Measurements from ENCODE around the gene CIT. TPM values are rescaled to one million over a fixed set of nuclear protein-coding genes. Genes with fewer than 3 reads are reported as not detected.

CIT gene
- total and polyA plus RNA-seq, 9 of the 15 experiments (the other 6 are each of a cell fraction or from before 2014, with no cell fraction given), result 1.1 to 46.7 (median 21.3) TPM

DNA sequence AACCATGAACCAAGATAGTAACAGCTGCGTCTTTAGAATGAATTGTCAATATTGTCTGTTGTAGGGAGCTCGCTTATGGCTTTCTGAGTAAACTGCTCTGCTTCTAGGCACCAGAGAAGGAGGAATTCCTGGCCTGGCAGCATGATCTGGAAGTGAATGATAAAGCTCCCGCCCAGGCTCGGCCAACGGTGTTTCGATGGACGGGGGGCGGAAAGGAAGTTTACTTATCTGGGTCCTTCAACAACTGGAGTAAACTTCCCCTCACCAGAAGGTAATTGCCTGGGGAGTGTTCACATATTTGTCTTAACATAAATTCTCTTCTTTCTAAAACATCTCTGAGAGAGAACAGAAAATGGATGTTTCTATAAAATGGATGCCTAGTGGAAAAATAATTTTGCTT, 204.9 kb downstream of the CIT start:
- Histone ChIP-seq H3K27ac (ENCODE audit: extremely low read depth, low read depth, low read length) (peak overlapping the region; percentile 86), H3K36me3 (ENCODE audit: control insufficient read depth, insufficient read depth, low read length) (peaks cover 78% of the 10 kb centered on the region), H3K9ac (ENCODE audit: insufficient read depth in 1 of 2, low read depth in 2 of 2, low read length in 2 of 2) (peak overlapping the region in 1 of 2 experiments; percentile 100; a peak in 3 of 4 replicates), H3K4me2 (ENCODE audit: insufficient read depth, low read length) (peak overlapping the region; percentile 98), H4K20me1 (replicated peaks; ENCODE audit: control insufficient read depth, insufficient read depth, low read length) (no peaks in the 10 kb centered on the region), H3K79me2 (ENCODE audit: control insufficient read depth, insufficient read depth, low read length) (peaks cover 82% of the 10 kb centered on the region), H3K4me3 (peak overlapping the region; percentile 81; the same call in 1 of the 2 replicates), H3K4me1 (replicated peaks in 1 of 2; ENCODE audit: control insufficient read depth in 2 of 2, insufficient read depth in 2 of 2, low read length in 2 of 2) (peaks cover 15 to 35% of the 10 kb centered on the region in 2 experiments), H2AFZ (ENCODE audit: low read depth, low read length) (no peak overlapping the region), H3K9me1 (ENCODE audit: control insufficient read depth, insufficient read depth, low read length) (no peaks in the 10 kb centered on the region), H3K9me3 (replicated peaks; ENCODE audit: control insufficient read depth, insufficient read depth, low read depth, low read length) (no peaks in the 10 kb centered on the region), H3K27me3 (ENCODE audit: control insufficient read depth in 2 of 2, insufficient read depth in 2 of 2, low read length in 2 of 2) (no peaks in the 10 kb centered on the region)
- CTCF ChIA-PET (ENCODE audit: low intra/inter-chr PET ratio), result no interaction called here
- intact Hi-C loops (cut with micrococcal nuclease), result no loop called here
- WGBS (ENCODE audit: insufficient coverage, low coverage, missing lambda C conversion rate), result 1% methylated on average over 8 of the region's 8 CpGs
- FAIRE-seq, result peak; percentile 82
- POLR2A ChIA-PET, result interaction anchor here (0.6 to 3.7 kb wide), 5 partner anchors 10 to 341 kb away, joined by 3 to 31 read pairs (median 3); no protein-coding TSS in a partner anchor
- peak; percentile 29 to 84 (median 43) for DNase-seq (ENCODE audit: extremely low read depth in 1 of 4, low spot score in 3 of 4)
- in situ Hi-C loops (cut with MboI), result no loop called here
- peak; percentile 8 for ATAC-seq
- BruUV-seq (replicated peaks), result no TSS peak
- no peak for TF ChIP-seq GTF2E2 (tag; IDR thresholded peaks at IDR 0.05)
- TF ChIP-seq CHCHD3 (CRISPR knock-in tag; IDR thresholded peaks at IDR 0.05), result no peak
- TF ChIP-seq RNF2 (IDR thresholded peaks at IDR 0.05), result peak; percentile 54; the same call in 1 of the 2 replicates
- TF ChIP-seq KLF1 (tag; IDR thresholded peaks at IDR 0.05), result no peak
- TF ChIP-seq, protein P1, sequence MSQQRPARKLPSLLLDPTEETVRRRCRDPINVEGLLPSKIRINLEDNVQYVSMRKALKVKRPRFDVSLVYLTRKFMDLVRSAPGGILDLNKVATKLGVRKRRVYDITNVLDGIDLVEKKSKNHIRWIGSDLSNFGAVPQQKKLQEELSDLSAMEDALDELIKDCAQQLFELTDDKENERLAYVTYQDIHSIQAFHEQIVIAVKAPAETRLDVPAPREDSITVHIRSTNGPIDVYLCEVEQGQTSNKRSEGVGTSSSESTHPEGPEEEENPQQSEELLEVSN (IDR thresholded peaks at IDR 0.05; ENCODE audit: borderline replicate concordance in 1 of 2, extremely low read depth in 1 of 2, insufficient read depth in 1 of 2, insufficient read length in 1 of 2, low read depth in 1 of 2, low read length in 1 of 2, poor library complexity in 1 of 2, severe bottlenecking in 1 of 2), result peak in 1 of 2 experiments; percentile 65
- no peak for TF ChIP-seq MYBL2 (IDR thresholded peaks at IDR 0.05; ENCODE audit: low read depth)
- no peak for TF ChIP-seq MYBL2 (CRISPR knock-in tag; IDR thresholded peaks at IDR 0.05; ENCODE audit: borderline replicate concordance)
- TF ChIP-seq SMAD4 (CRISPR knock-in tag; conservative IDR thresholded peaks at IDR 0.05), result peak; percentile 72; the same call in 1 of the 2 replicates
- TF ChIP-seq ZNF707 (CRISPR knock-in tag; conservative IDR thresholded peaks at IDR 0.05), result no peak
- no peak for TF ChIP-seq TAF7 (tag; IDR thresholded peaks at IDR 0.05)
- no peak for TF ChIP-seq HMGN3 (IDR thresholded peaks at IDR 0.05; ENCODE audit: borderline replicate concordance, extremely low read depth, insufficient read length, low read depth, low read length)
- peak; percentile 57; the same call in 1 of the 2 replicates for TF ChIP-seq SOX6 (IDR thresholded peaks at IDR 0.05)
- peak; percentile 63; the same call in 1 of the 2 replicates for TF ChIP-seq DMBX1 (CRISPR knock-in tag; IDR thresholded peaks at IDR 0.05; ENCODE audit: borderline replicate concordance)
- no peak for TF ChIP-seq MTF1 (CRISPR knock-in tag; IDR thresholded peaks at IDR 0.05; ENCODE audit: borderline replicate concordance)
- TF ChIP-seq CBFA2T3 (IDR thresholded peaks at IDR 0.05), result peak; percentile 87
- TF ChIP-seq RCOR1 (IDR thresholded peaks at IDR 0.05; ENCODE audit: borderline replicate concordance in 1 of 2, low read depth in 2 of 2, low read length in 2 of 2), result peak in 1 of 2 experiments; percentile 53; a peak in 2 of 4 replicates
- TF ChIP-seq ZNF583 (CRISPR knock-in tag; IDR thresholded peaks at IDR 0.05), result no peak
- no peak for TF ChIP-seq KDM5B (IDR thresholded peaks at IDR 0.05; ENCODE audit: insufficient replicate concordance, low read depth, low read length)
- no peak for TF ChIP-seq SIN3A (IDR thresholded peaks at IDR 0.05; ENCODE audit: borderline replicate concordance in 2 of 2, control insufficient read depth in 1 of 2, low read depth in 2 of 2, low read length in 2 of 2)
- TF ChIP-seq MCM3 (IDR thresholded peaks at IDR 0.05), result no peak
- no peak for TF ChIP-seq LARP7 (IDR thresholded peaks at IDR 0.05)

Measured in K562 (cell line).